DMS 273 (cell line): ENCODE data around the gene DPRX.

ENCODE experiments used
- DNase-seq: peaks from one replicate; lab custom pipeline; 2025; ENCODE audit not compliant: unreplicated experiment; lab: John Stamatoyannopoulos, UW

The DPRX gene, protein sequence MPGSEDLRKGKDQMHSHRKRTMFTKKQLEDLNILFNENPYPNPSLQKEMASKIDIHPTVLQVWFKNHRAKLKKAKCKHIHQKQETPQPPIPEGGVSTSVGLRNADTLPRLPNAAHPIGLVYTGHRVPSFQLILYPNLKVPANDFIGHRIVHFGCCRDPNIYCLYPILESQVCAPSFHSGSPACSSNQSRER

DNA sequence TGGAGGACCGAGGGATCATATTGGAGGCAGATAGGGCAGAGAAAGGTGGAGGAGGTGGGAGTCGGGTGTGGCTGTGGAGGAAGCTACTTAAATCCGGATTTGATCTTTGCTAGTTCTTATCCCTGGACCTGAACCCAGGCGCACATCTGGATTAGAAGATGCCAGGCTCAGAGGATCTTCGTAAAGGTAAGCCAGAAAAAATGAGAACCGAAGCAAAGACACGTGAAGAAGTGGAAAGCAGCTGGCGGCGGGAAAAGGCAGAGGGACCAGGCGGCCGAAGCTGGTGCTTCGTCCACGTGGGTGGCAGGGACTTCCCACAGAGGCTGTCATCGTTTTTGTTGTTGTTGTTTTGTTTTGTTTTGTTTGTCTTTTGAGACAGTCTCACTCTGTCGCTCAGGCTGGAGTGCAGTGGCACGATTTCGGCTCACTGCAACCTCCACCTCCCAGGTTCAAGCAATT, at the start of gene DPRX:
Gene DPRX (plus strand): TSS at position 51 of the 459 bp plus-strand sequence. CDS start 108 bp downstream, at position 159.
- no peak for DNase-seq

DNA sequence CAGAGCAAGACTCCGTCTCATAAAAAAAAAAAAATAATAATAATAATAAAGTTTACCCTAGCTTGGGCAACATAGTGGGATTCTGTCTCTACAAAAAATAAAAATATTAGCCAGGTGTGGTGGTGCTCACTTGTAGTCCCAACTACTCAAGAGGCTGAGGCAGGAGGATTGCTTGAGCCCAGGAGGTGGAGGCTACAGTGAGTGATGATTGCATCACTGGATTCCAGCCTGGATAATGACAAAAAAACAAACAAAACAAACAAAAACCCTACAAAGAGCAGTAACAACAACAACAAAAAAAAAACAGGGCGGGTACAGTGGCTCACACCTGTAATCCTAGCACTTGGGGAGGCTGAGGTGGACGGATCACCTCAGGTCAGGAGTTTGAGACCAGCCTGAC, 48.6 kb upstream of the DPRX start:
- no peak for DNase-seq

DNA sequence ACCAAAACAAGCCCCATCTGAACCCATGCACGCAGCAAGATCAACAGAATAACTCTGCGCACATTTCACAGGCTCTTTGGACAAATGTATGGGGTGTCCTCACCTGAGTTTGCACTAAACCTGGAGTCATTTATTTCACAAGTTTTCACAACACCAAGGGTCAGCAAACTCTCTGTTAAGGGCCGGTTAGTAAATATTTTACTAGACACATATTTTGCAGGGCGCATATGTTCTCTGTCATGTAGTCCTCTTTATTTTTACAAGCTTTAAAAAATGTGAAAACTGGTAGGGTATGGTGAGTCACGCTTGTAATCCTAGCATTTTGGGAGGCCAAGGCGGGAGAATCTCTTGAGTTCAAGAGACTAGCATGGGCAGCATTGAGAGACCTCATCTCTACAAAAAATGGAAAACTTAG, 45.5 kb upstream of the DPRX start:
- no peak for DNase-seq

DNA sequence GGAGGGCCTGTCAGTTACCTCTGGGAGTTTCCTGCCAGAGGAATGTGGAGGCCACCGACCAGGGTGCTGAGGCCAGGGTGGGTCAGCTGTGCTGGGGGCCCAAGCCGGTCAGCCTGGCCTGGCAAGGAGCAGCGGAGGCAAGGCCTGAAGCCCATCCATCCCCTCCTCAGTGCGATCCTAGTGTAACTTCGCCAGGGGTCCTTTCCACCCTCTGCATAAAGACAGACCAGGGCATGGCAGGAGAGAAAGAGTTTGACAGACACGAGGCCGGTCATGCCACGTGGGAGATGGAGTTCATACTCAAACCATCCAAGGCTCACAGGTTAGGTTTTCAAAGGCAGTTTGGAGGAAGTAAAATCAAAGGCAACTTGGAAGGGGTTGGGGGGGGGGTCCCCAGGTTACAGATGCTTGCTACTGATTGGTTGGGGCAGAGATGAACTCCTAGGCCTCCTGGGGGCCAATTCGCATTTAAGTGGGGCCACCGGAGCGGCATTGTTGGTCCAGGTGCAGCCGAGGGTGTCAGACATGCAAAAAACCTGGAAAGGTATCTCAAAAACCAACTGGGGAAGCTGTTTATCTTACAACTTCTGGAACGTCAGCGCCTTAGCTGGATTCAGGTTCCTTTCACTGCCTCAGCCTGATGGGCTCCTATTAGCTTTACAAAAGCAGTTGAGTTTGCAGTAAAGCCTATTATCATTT, 36.8 kb upstream of the DPRX start:
- DNase-seq: no peak

DNA sequence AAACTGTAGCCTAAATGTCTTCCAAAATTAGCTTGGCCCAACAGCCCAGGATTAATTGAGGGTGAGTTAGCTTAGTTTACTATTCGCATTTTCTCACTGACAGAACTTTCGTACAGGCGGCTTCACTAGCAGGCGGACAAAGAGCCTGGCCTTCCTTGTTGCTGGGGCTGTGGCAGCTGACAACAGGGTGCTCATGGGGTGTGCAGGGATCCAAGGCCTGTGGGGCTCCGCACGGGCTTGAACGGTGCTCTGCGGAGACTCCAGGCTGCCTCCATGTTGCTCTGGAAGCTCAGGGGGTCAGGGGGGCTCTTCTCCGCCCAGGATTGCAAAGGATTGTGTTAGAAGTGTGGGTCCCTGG, 36.3 kb upstream of the DPRX start:
- DNase-seq: no peak

DNA sequence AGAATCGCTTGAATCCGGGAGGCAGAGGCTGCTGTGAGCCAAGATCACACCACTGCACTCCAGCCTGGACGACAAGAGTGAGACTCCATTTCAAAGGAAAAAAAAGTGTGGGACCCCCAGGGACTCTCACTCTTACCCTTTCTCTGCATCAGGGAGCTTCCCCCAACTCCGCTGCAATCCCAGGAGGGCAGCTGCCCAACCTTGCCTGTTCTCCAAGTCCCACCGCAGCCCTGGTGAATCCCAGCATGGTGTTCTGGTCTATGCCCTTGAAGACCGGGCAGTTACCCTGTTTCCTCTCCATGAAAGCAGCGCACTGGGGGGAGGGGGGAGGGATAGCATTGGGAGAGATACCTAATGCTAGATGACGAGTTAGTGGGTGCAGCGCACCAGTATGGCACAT, 35.7 kb upstream of the DPRX start:
- DNase-seq: no peak

DNA sequence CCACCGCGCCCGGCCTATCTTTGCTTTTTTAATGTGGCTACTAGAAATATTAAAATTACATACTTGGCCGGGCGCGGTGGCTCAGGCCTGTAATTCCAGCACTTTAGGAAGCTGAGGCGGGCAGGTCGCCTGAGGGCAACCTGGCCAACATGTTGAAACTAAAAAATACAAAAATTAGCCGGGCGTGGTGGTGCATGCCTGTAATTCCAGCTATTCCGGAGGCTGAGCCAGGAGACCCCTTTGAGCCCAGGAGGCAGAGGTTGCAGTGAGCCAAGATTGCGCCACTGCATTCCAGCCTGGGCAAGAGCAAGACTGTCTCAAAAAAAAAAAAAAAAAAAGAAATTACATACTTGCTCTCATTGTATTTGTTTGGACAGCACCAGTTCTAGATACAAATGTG, 34.8 kb upstream of the DPRX start:
- no peak for DNase-seq

DNA sequence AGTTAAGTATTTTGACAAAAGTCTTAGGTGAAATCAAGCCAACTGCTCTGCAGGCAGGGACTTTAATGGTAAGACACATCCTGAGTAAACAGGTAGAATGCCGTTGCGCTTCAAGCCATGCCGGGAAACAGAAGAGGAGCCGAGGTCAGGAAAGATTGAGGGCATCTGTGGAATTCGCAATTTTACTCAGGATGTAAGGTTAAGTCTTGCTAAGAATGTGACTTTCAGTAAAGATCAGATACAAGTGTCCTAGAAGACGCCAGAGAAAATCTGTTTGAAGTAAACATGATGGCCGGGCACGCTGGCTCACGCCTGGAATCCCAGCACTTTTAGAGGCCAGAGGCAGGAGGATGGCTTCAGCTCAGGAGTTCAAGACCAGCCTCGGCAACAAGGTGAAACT, 33.4 kb upstream of the DPRX start:
- DNase-seq: no peak

DNA sequence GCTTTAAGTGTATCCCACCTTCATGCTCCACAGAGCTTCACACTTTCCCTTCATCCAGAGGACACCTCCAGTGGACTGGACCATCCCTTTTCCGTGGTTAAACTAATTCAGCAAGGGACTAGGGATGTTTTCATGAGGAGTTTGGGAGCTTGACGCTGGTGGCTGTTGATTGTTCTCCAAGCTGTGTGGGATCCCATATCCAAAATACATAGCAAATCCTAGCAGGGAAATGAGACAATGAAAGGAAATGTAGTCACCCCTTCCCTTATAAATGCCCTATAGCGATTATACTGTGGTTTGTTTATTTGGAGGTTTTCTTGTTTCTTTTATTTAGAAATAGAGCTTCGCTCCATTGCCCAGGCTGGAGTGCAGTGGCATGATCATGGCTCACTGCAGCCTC, 31.6 kb upstream of the DPRX start:
- no peak for DNase-seq

DNA sequence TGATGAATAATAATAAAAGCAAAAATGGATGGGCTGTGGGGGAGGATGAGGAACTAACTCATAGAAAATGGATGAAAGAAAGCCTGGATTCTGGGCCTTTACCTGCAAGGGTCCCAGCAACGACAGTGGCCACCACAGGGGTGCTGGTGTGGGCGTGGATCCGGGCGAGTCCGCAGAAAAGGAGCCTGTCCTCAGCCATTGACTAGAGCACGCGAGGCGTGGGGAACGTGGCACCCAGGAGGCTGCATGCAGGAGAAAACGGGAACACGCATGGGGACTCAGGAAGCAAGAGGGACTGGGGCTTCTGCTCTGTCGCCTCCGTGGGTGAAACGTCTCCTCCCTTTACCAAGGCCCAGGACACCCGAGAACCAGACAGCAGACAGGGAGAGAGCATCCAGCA, 25.8 kb upstream of the DPRX start:
- DNase-seq: no peak

DNA sequence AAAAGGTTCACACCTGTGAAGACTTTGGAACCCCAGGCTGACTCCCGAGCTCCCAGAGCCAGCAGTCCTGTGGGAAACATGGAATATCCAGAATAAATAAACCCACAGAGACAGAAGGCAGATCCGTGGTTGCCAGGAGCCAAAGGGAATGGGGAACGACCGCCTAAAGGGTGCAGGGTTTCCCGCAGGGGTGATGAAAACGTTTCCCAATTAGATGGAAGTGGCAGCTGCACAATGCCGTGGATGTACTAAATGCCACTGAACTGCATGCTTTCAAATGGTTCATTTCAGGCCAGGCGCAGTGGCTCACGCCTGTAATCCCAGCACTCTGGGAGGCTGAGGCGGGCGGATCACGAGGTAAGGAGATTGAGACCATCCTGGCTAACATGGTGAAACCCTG, 23.4 kb upstream of the DPRX start:
- no peak for DNase-seq

DNA sequence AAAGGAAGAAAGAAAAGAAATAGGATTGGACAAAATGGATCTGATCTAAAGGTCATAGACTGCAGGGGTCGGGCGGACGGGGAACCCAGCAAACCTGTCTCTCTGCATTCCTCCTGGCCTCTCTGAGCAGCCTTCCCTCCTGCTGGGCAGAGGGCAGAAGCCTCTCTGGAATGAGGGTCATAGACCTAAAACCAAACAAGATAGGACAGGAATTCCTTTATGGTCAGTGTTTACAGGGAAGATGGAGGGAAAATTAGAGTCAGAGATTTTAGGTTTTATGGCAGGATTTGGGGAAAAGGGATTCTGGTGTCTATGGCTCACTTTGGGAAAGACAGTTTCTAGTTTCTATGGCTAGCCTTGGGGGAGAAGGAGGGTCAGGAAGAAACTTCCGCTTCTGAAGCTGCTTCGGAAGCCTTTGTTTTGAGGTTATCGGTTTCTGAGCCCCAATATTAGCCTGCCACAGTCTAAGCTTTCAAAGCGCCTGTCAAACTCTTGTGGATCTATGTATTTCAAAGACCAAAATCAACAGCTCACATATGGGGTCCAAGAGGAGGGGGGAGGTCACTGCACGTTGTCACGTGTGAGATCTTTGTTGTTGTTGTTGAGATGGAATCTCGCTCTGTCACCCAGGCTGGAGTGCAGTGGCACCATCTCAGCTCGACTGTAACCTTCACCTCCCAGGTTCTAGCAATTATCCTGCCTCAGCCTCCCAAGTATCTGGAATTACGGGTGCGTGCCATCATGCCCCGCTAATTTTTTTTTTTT, 18.9 kb upstream of the DPRX start:
- no peak for DNase-seq

DNA sequence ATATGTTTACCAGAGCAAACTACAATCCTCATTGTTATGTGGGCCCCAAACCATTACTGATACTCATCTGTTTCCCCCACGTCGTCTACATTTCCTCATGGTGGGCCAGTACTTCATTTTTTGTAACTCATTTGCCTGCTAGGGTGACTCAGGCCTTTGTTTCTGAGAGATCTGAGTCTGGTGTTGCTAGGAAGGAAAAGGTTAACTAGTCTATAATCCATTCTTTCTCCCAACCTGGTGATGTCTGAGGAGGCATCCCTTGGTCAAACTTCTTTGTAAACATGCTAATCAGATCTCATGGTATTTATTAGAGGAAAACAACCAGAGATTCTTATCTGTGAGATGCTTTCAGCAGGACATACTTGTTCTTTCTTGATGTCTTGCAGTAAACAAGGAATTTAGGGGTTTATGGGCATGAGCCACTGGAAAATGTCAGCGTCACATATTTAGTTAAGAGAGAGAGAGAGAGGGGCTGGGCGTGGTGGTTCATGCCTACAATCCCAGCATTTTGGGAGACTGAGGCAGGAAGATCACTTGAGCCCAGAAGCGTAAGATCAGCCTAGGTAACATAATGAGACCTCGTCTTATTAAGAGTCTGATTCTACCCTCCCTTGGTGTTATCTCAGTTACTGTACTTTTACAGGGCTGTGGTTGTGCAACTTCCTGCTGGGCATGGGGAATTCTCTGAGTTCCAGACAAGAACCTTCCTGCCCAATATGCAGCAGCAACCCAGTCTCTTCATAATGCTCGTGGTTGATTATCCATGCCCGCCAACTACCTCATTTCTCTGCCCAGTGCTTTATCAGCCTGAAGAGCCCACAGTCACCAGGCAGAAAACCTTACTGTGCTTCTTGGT, 9.7 kb upstream of the DPRX start:
- DNase-seq: no peak

DNA sequence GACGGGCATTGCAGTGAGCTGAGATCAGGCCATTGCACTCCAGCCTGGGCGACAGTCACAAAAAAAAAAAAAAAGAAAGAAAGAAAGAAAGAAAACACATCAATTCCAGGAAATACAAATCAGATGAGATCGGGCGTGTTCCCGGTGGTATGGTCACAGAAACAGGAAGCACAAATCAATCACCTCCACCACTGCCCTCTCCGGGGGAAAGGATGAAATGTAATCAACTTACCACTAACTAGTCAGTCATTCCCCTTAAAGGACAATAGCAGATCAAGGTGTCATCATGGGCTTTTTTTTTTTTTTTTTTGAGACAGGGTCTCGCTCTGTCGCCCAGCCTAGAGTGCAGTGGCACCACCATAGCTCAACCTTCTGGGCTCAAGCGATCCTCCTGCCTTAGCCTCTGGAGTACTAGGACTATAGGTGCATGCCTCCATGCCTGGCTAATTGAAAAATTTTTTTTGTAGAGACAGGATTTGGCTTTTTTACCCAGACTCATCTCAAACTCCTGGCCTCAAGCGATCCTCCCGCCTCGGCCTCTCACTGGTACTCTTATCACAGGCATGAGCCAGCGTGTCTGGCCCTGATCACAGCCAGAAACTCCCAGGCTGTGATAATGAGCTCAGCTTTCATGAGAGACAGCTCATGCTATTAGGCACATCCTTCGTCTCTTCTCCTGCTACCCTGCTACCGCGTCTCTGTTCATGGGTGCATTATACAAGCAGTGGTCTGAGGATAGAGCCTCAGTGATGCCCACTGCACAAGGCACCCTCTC, 6.8 kb upstream of the DPRX start:
- no peak for DNase-seq

DNA sequence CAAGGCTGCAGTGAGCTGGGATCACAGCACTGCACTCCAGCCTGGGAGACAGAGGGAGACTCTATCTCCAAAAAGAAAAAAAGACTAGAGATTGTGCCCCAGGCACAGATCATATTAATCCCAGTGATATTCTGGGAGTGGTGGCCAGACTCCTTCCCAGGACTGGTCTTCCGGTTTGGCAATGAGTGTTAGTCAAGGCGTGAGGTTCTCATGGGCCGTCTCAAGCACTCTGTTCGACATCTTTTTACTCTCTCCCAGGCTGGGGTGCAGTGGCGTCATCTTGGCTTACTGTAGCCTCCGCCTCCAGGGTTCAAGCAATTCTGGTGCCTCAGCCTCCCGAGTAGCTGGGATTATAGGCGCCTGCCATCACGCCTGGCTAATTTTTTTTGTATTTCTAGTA, 5.3 kb upstream of the DPRX start:
- no peak for DNase-seq

DNA sequence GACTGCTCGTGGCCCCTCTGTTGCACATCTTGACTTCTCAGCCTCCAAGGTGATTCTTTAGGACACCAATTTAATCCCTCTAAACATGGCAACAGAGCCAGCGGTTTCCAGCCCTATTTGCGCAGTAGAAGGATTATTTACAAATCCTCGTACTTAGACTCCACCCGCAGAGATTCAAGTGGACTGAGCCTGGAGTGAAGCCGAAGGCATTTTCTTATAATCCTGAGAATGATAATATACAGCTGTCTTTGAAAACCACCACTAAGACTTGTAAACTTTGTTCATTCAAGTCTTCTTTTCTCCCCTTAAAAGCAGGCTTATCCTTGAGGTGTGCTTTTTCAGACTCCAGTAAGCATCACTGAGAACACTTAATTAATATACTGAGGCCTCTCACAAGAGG, 4.8 kb upstream of the DPRX start:
- no peak for DNase-seq

DNA sequence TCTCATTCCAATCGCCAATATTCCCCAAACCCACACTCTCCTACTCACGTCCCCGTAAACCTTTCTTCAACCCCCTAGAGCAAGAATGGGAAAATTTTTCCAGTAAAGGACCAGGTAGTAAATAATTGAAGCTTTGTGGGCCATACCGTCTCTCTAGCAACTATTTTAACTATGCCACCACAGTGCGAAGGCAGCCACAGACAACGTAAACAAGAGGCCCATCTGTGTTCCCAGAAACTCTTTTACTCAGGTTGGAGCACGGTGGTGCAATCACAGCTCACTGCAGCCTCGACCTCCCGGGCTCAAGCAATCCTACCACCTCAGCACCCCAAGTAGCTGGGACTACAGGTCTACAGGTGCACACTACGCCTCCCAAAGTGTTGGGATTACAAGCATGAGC, 3.0 kb downstream of the DPRX start:
- no peak for DNase-seq

DNA sequence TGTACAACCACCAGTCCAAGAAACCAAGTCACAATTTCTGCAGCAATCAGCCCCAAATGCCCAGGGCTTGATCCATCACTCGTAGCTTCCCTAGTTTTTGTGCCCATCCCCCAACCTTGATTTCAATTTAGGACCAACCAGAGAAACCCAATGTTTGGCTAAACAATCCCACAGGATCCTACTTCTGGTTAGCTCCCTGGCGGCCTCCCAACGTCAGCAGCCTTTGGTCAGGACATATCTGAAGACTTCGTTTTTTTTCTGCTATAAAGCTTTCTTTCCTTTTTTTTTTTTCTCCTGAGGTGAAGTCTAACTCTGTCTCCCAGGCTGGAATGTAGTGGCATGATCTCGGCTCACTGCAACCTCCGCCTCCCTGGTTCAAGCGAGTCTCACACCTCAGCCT, 7.7 kb downstream of the DPRX start:
- DNase-seq: no peak

DNA sequence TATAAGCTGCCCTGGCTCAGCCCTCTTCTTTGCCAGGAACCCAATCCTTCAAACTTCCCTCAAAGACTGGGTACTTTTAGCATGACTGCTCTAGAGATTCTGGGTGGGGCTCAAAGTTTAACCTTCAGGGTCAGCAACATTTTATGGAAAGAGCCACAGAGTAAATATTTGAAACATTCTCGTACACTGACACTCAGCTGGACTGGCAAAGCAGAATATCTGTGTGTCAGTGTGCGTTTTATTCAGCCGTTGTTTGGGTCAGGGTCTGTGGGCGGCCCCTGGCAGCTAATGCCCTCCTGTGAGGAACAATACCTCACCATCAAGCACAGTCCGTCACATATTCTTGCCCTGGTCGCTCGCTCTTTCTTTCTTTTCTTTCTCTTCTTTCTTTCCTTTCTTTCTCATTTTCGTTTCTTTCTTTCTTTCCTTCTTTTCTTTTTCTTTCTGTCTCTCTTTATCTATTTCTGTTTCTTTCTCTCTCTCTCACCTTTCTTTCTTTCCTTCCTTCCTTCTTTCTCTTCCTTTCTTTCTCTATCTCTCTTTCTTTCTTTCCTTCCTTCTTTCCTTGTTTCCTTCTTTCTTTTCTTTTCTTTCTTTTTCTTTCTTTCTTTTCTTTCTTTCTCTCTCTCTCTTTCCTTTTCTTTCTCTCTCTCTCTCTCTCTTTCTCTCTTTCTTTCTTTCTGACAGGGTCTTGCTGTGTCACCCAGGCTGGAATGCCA, 10.7 kb downstream of the DPRX start:
- DNase-seq: no peak
